LNCaP clone FGC (cell line): Measurements from ENCODE around the gene TKTL1.

Source experiments
- DNase-seq: peaks from one replicate; pipeline ENCODE4 v3.0.0-alpha.2; 2011; ENCODE audit warnings: low read depth
- H3K4me3 ChIP-seq: 2 replicates; pipeline ENCODE4 v1.5.1; 2011; ENCODE audit warnings: mild to moderate bottlenecking, low read depth, low read length, control low read depth
- CTCF ChIP-seq: IDR thresholded peaks from 2 replicates; pipeline ENCODE4 v1.5.1; 2012; ENCODE audit warnings: mild to moderate bottlenecking; ENCODE audit not compliant: control insufficient read depth, insufficient read depth; ENCODE audit errors: extremely low read depth

TKTL1 gene

GRCh38 chrX:154379569-154379951, 84.0 kb downstream of the TKTL1 start:
- peak overlapping the region; percentile 83 for H3K4me3 ChIP-seq
- DNase-seq = no peak
- TF ChIP-seq CTCF = no peak
